ENCODE data around the gene SUSD1. TPM values are rescaled to one million over a fixed set of nuclear protein-coding genes. Genes with fewer than 3 reads are reported as not detected.

SUSD1 gene
- total RNA-seq, 1 experiment from 2014 or later, result 7.9 TPM

- Histone ChIP-seq H2AFZ (ENCODE audit: low read depth, low read length, poor library complexity, severe bottlenecking) (no peak overlapping the region), H3K4me1 (ENCODE audit: control insufficient read depth in 1 of 2, insufficient read depth in 2 of 2, low read length in 2 of 2) (peaks cover 3 to 10% of the 10 kb centered on the region in 2 experiments), H4K20me1 (ENCODE audit: insufficient read depth) (no peaks in the 10 kb centered on the region), H3K9me2 (ENCODE audit: insufficient read depth) (no peaks in the 10 kb centered on the region), H3K9me3 (ENCODE audit: control insufficient read depth in 1 of 2, insufficient read depth in 1 of 2, low read depth in 1 of 2, low read length in 2 of 2) (no peaks in the 10 kb centered on the region), H3K9ac (ENCODE audit: low read length) (no peak overlapping the region), H3K79me2 (ENCODE audit: insufficient read depth, low read length) (no peaks in the 10 kb centered on the region), H3K36me3 (ENCODE audit: control insufficient read depth in 1 of 2, insufficient read depth in 2 of 2, low read length in 2 of 2) (no peaks in the 10 kb centered on the region), H3K4me2 (ENCODE audit: low read length) (no peak overlapping the region), H3K27me3 (ENCODE audit: insufficient read depth, low read length) (no peaks in the 10 kb centered on the region), H3K4me3 (replicated peaks in 1 of 2; ENCODE audit: low read depth in 1 of 2, low read length in 2 of 2) (no peak overlapping the region), H3K27ac (ENCODE audit: low read depth, low read length) (no peak overlapping the region)
- ATAC-seq, result no peak
- CTCF ChIA-PET, result no interaction called here
- intact Hi-C loops (cut with micrococcal nuclease), result no loop called here
- no peak for TF ChIP-seq JUND (IDR thresholded peaks at IDR 0.05)
- TF ChIP-seq YY1 (IDR thresholded peaks at IDR 0.05; ENCODE audit: extremely low read depth, insufficient replicate concordance, low read depth, low read length), result no peak
- TF ChIP-seq SP1 (IDR thresholded peaks at IDR 0.05; ENCODE audit: low read depth), result no peak
- no peak for TF ChIP-seq CBX3 (IDR thresholded peaks at IDR 0.05; ENCODE audit: low read depth)
- TF ChIP-seq EZH2phosphoT487 (IDR thresholded peaks at IDR 0.05; ENCODE audit: borderline replicate concordance), result no peak
- no peak for TF ChIP-seq CEBPB (IDR thresholded peaks at IDR 0.05; ENCODE audit: low read depth)
- TF ChIP-seq EGR1 (IDR thresholded peaks at IDR 0.05; ENCODE audit: low read depth), result no peak
- no peak for TF ChIP-seq SIN3A (IDR thresholded peaks at IDR 0.05; ENCODE audit: low read depth)
- no peak for TF ChIP-seq ZBTB33 (IDR thresholded peaks at IDR 0.05; ENCODE audit: extremely low read depth, insufficient replicate concordance, low read length)
- no peak for TF ChIP-seq POLR2A (IDR thresholded peaks at IDR 0.05; ENCODE audit: borderline replicate concordance, extremely low read depth, insufficient read depth, insufficient read length)
- TF ChIP-seq TCF7L2 (IDR thresholded peaks at IDR 0.05; ENCODE audit: borderline replicate concordance, extremely low read depth, insufficient read depth, insufficient read length), result no peak
- no peak for TF ChIP-seq ZFX (IDR thresholded peaks at IDR 0.05)
- no peak for TF ChIP-seq REST (IDR thresholded peaks at IDR 0.05; ENCODE audit: low read depth)
- no peak for TF ChIP-seq EZH2 (IDR thresholded peaks at IDR 0.05)
- POLR2A ChIA-PET, result no interaction called here
- RAD21 ChIA-PET (ENCODE audit: low non-redundant PET in 1 of 2, low total read pairs in 2 of 2, uncharacterized antibody in 2 of 2, unreplicated experiment in 2 of 2), result no interaction called here
- no peak for DNase-seq (ENCODE audit: low read depth, low spot score)
- BruUV-seq (replicated peaks), result no TSS peak
Observed at GRCh38 chr9:112054916-112055315, 120.2 kb downstream of the SUSD1 start.

Measured in HCT116 (cell line).